HG02885 (cell line): ENCODE results near the gene MAD1L1.
A peak's percentile ranks its signal among the peaks of the same experiment; 100 is the strongest.

Experiments used
- ATAC-seq: cut with Tn5 transposase; IDR thresholded peaks from one replicate; pipeline ENCODE4 v1.9.1; 2021; ENCODE audit warnings: mild to moderate bottlenecking; ENCODE audit not compliant: unreplicated experiment, poor library complexity

The MAD1L1 gene

GRCh38 chr7:2145835-2146580 lies 86.7 kb downstream of the MAD1L1 start:
- ATAC-seq, result no peak

GRCh38 chr7:2144926-2145325 lies 87.8 kb downstream of the MAD1L1 start:
- no peak for ATAC-seq

GRCh38 chr7:2143981-2144595 lies 88.7 kb downstream of the MAD1L1 start:
- no peak for ATAC-seq

- no peak for ATAC-seq
Observed at GRCh38 chr7:2143450-2143849, 89.3 kb downstream of the MAD1L1 start.

GRCh38 chr7:2142386-2142785 lies 90.4 kb downstream of the MAD1L1 start:
- no peak for ATAC-seq

GRCh38 chr7:2141651-2142050 lies 91.1 kb downstream of the MAD1L1 start:
- no peak for ATAC-seq

- ATAC-seq, result no peak
Observed at GRCh38 chr7:2141021-2141410, 91.7 kb downstream of the MAD1L1 start.

- ATAC-seq, result no peak
Observed at GRCh38 chr7:2140216-2141020, 92.3 kb downstream of the MAD1L1 start.

- ATAC-seq, result no peak
Observed at GRCh38 chr7:2139004-2139699, 93.6 kb downstream of the MAD1L1 start.

- peak; percentile 72 for ATAC-seq
Observed at GRCh38 chr7:2138146-2138765, 94.5 kb downstream of the MAD1L1 start.

- ATAC-seq, result no peak
Observed at GRCh38 chr7:2134740-2135139, 98.0 kb downstream of the MAD1L1 start.

GRCh38 chr7:2132243-2132642 lies 100.5 kb downstream of the MAD1L1 start:
- no peak for ATAC-seq

- ATAC-seq, result no peak
Observed at GRCh38 chr7:2131800-2132199, 100.9 kb downstream of the MAD1L1 start.

GRCh38 chr7:2131341-2131740 lies 101.4 kb downstream of the MAD1L1 start:
- ATAC-seq, result no peak

- ATAC-seq, result no peak
Observed at GRCh38 chr7:2130096-2130375, 102.7 kb downstream of the MAD1L1 start.

GRCh38 chr7:2129323-2130095 lies 103.2 kb downstream of the MAD1L1 start:
- ATAC-seq, result no peak

- no peak for ATAC-seq
Observed at GRCh38 chr7:2128601-2129322, 104.0 kb downstream of the MAD1L1 start.

GRCh38 chr7:2126621-2127020 lies 106.1 kb downstream of the MAD1L1 start:
- no peak for ATAC-seq

GRCh38 chr7:2125931-2126330 lies 106.8 kb downstream of the MAD1L1 start:
- ATAC-seq, result no peak
